IMR-90 (cell line): Measurements from ENCODE around the gene IL23R. TPM values are rescaled to one million over a fixed set of nuclear protein-coding genes. Genes with fewer than 3 reads are reported as not detected.

Experiments
- ATAC-seq: fragments of 200-7000 bp; cut with Tn5 transposase; 2 replicates; pipeline ENCODE4 v1.9.1; 2020; ENCODE audit warnings: low read depth, mild to moderate bottlenecking, moderate library complexity
- BruUV-seq: library from RNA; stranded (reverse); fragments of 400-500 nt; replicated peaks from 2 replicates; lab custom pipeline; 2021; lab: Mats Ljungman, UMichigan
- CTCF ChIA-PET: fragments of 300-600 bp; formaldehyde crosslinking; extraction: SDS; loops from one replicate; lab custom pipeline; 2021; ENCODE audit warnings: antibody characterized with exemption; lab: Yijun Ruan, JAX
- POLR2A ChIA-PET: fragments of 300-600 bp; sonication (Branson Sonifier 250); formaldehyde crosslinking; loops from one replicate; lab custom pipeline; 2022; ENCODE audit warnings: antibody characterized with exemption; ENCODE audit not compliant: unreplicated experiment; lab: Charles Lee
- DNase-seq: peaks from one replicate; pipeline ENCODE4 v3.0.0; 2013
- H2AFZ ChIP-seq: replicated peaks from 2 replicates; pipeline ENCODE3; 2013; ENCODE audit warnings: low read length, mild to moderate bottlenecking; ENCODE audit not compliant: poor library complexity
- H2AK5ac ChIP-seq: 2 replicates; pipeline ENCODE4 v1.6.1; 2013; ENCODE audit warnings: low read depth, low read length, inconsistent platforms
- H2AK9ac ChIP-seq: replicated peaks from 2 replicates; pipeline ENCODE3; 2013; ENCODE audit warnings: mild to moderate bottlenecking, low read depth, low read length, moderate library complexity; ENCODE audit not compliant: poor library complexity
- H2BK120ac ChIP-seq: 2 replicates; pipeline ENCODE4 v1.6.1; 2013; ENCODE audit warnings: low read depth, low read length, inconsistent platforms
- H2BK15ac ChIP-seq: 3 replicates; pipeline ENCODE4 v1.6.1; 2013; ENCODE audit warnings: low read depth, low read length, inconsistent platforms
- H2BK20ac ChIP-seq: 2 replicates; pipeline ENCODE4 v1.6.1; 2013; ENCODE audit warnings: low read depth, mild to moderate bottlenecking, inconsistent platforms, low read length, moderate library complexity
- H2BK5ac ChIP-seq: 2 replicates; pipeline ENCODE4 v1.6.1; 2013; ENCODE audit warnings: mild to moderate bottlenecking, low read depth, low read length, inconsistent platforms; ENCODE audit not compliant: poor library complexity, severe bottlenecking
- H3K14ac ChIP-seq: replicated peaks from 2 replicates; pipeline ENCODE4 v1.6.1; 2013; ENCODE audit warnings: low read depth, low read length, inconsistent platforms
- H3K18ac ChIP-seq: 2 replicates; pipeline ENCODE4 v1.6.1; 2013; ENCODE audit warnings: low read depth, low read length, control low read depth
- H3K23ac ChIP-seq: 2 replicates; pipeline ENCODE4 v1.6.1; 2013; ENCODE audit warnings: low read depth, low read length, inconsistent platforms
- H3K27ac ChIP-seq: 2 replicates; pipeline ENCODE4 v1.5.1; 2013; ENCODE audit warnings: mild to moderate bottlenecking, control low read depth, low read length; ENCODE audit not compliant: insufficient read depth
- H3K27me3 ChIP-seq: 2 replicates; pipeline ENCODE4 v1.6.1; 2013; ENCODE audit warnings: low read length; ENCODE audit not compliant: control insufficient read depth, insufficient read depth
- H3K36me3 ChIP-seq: 2 replicates; pipeline ENCODE4 v1.6.1; 2013; ENCODE audit warnings: low read length, mixed read lengths; ENCODE audit not compliant: control insufficient read depth, insufficient read depth
- H3K4ac ChIP-seq: 2 replicates; pipeline ENCODE4 v1.6.1; 2013; ENCODE audit warnings: low read depth, low read length, inconsistent platforms
- H3K4me1 ChIP-seq: 2 replicates; pipeline ENCODE4 v1.6.1; 2013; ENCODE audit warnings: low read length, mixed read lengths; ENCODE audit not compliant: control insufficient read depth, insufficient read depth
- H3K4me2 ChIP-seq: 2 replicates; pipeline ENCODE4 v1.6.1; 2013; ENCODE audit warnings: low read depth, mild to moderate bottlenecking, control low read depth, low read length, moderate library complexity
- H3K4me3 ChIP-seq: 2 replicates; pipeline ENCODE4 v1.5.1; 2013; ENCODE audit warnings: low read depth, mild to moderate bottlenecking, control low read depth, low read length, moderate library complexity; ENCODE audit not compliant: insufficient read depth
- H3K56ac ChIP-seq: 2 replicates; pipeline ENCODE4 v1.6.1; 2013; ENCODE audit warnings: low read length, inconsistent platforms; ENCODE audit not compliant: insufficient read depth; ENCODE audit errors: extremely low read depth
- H3K79me1 ChIP-seq, 2 experiments: 2 replicates each; pipeline ENCODE4 v1.6.1; 2013; ENCODE audit warnings: low read length in 2 of 2, inconsistent platforms in 1 of 2, low read depth in 1 of 2
- H3K9ac ChIP-seq: 2 replicates; pipeline ENCODE4 v1.6.1; 2013; ENCODE audit warnings: low read depth, low read length, control low read depth
- H3K9me1 ChIP-seq: 2 replicates; pipeline ENCODE4 v1.6.1; 2013; ENCODE audit warnings: low read length, inconsistent platforms; ENCODE audit not compliant: insufficient read depth
- H3K9me3 ChIP-seq: 2 replicates; pipeline ENCODE4 v1.6.1; 2013; ENCODE audit warnings: low read length; ENCODE audit not compliant: control insufficient read depth, insufficient read depth
- H4K20me1 ChIP-seq: 2 replicates; pipeline ENCODE4 v1.6.1; 2013; ENCODE audit warnings: low read length, inconsistent platforms; ENCODE audit not compliant: insufficient read depth
- H4K5ac ChIP-seq: 2 replicates; pipeline ENCODE4 v1.6.1; 2013; ENCODE audit warnings: mild to moderate bottlenecking, low read depth, low read length, control low read depth
- H4K8ac ChIP-seq, 2 experiments: 2 replicates each; pipeline ENCODE4 v1.6.1; 2013; ENCODE audit warnings: low read depth in 2 of 2, low read length in 2 of 2, control low read depth in 1 of 2, inconsistent platforms in 1 of 2
- H4K91ac ChIP-seq: 2 replicates; pipeline ENCODE4 v1.6.1; 2013; ENCODE audit warnings: low read depth, low read length, inconsistent platforms; ENCODE audit not compliant: insufficient read depth
- CEBPB ChIP-seq: IDR thresholded peaks from 2 replicates; pipeline ENCODE4 v1.6.1; 2012; ENCODE audit warnings: low read depth, low read length, improper control_type of control experiment
- CHD1 ChIP-seq: IDR thresholded peaks from 2 replicates; pipeline ENCODE4 v1.6.1; 2012; ENCODE audit warnings: low read depth, low read length, improper control_type of control experiment
- CTCF ChIP-seq: conservative IDR thresholded peaks from 2 replicates; pipeline ENCODE4 v1.5.1; 2012; ENCODE audit warnings: mild to moderate bottlenecking, low read depth, low read length, improper control_type of control experiment
- MAZ ChIP-seq: IDR thresholded peaks from 2 replicates; pipeline ENCODE4 v1.6.1; 2012; ENCODE audit warnings: low read depth, mild to moderate bottlenecking, low read length, improper control_type of control experiment, moderate library complexity, borderline replicate concordance
- POLR2A ChIP-seq: IDR thresholded peaks from 2 replicates; pipeline ENCODE4 v1.6.1; 2012; ENCODE audit warnings: mild to moderate bottlenecking, low read depth, low read length
- RAD21 ChIP-seq: IDR thresholded peaks from 2 replicates; pipeline ENCODE4 v1.6.1; 2012; ENCODE audit warnings: low read length, improper control_type of control experiment
- RFX5 ChIP-seq: IDR thresholded peaks from 2 replicates; pipeline ENCODE4 v1.8.0; 2012; ENCODE audit warnings: low read depth, mild to moderate bottlenecking, low read length, moderate library complexity
- WGBS, 2 experiments: methylation state at CpG; one replicate each; pipeline versions ENCODE4 v1.1.5 to v1.1.7; 2013; ENCODE audit warnings: missing lambda C conversion rate in 2 of 2; ENCODE audit not compliant: insufficient read length in 1 of 2; ENCODE audit errors: extremely low coverage in 2 of 2; 5-methylcytosine and 5-hydroxymethylcytosine counted together
- dilution Hi-C: fragments of 300-500 bp; cut with HindIII; formaldehyde crosslinking; loops from one replicate; pipeline ENCODE4 v1.14.3; 2018; ENCODE audit warnings: low sequenced_read_pairs; ENCODE audit not compliant: unreplicated experiment
- in situ Hi-C: fragments of 300-500 bp; cut with MboI; formaldehyde crosslinking; loops from 3 replicates; pipeline ENCODE4 v1.14.3; 2019; ENCODE audit warnings: low sequenced_read_pairs, inconsistent platforms, mixed read lengths
- intact Hi-C: fragments of 100-400 bp; cut with micrococcal nuclease; formaldehyde crosslinking; loops from 2 replicates; pipeline ENCODE4 v1.10.0; 2022
- polyA plus RNA-seq, 3 experiments: library from polyadenylated mRNA; depleted of rRNA; stranded (reverse); fragments of >200 nt; gene quantifications; 2 replicates each; pipeline ENCODE4 v1.2.3, GENCODE V29; 2012; ENCODE audit warnings: low replicate concordance in 1 of 3
- total RNA-seq: library from RNA; depleted of rRNA; stranded (reverse); fragments of >200 nt; gene quantifications from 2 replicates; pipeline ENCODE4 v1.2.3, GENCODE V29; 2012
- TF ChIP-seq, protein P1 (sequence below): fragments of 150-350 bp; IDR thresholded peaks from 2 replicates; pipeline ENCODE4 v1.6.1; 2017; ENCODE audit warnings: mild to moderate bottlenecking, antibody characterized with exemption, low read length, low read depth

Gene IL23R
- total and polyA plus RNA-seq, 2 of the 4 experiments (the other 2 are of a cell fraction) = not detected

DNA sequence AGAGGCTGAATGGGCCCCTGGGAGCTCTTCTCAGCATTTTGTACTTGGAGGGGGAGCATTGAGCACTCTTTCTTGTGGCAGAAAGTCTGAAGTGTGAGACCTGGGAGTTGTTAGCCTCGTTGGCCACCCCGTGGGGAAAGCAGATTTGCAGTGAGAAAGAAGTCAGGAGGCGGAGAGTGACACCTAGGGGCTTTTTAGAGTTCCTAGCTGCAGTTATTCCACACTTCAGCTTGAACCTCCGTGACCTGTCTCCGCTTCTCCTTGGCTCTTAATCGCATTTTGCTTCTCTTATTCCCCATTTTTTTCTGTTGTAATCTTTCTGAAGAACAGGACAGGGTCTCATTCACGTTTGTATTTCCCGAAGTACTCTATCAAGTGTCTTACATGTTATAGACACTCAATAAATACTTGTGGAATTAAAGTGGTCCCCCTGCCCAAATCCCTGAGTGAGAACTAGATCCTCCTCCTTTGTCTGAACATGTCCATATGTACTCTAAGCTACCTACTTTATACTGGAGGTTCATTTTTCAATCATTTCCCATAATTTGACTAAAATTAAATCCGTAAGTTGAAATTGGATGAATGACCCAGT, 17.0 kb upstream of the IL23R start (continued):
- no peak for TF ChIP-seq CEBPB

- no peak overlapping the region for H3K56ac ChIP-seq
- no peak overlapping the region for H3K4ac ChIP-seq
- H4K20me1 ChIP-seq = no peaks in the 10 kb centered on the region
- intact Hi-C loops = no loop called here
- no peak overlapping the region for H2AFZ ChIP-seq
- in situ Hi-C loops = no loop called here
- no peak overlapping the region for H3K14ac ChIP-seq
- no peak overlapping the region for H2BK120ac ChIP-seq
- BruUV-seq = no TSS peak
- no peak overlapping the region for H2AK9ac ChIP-seq
- no peak overlapping the region for H2BK15ac ChIP-seq
- H3K9me3 ChIP-seq = no peaks in the 10 kb centered on the region
- no peak overlapping the region for H3K18ac ChIP-seq
- no peaks in the 10 kb centered on the region for H3K9me1 ChIP-seq
- ChIA-PET CTCF (interaction anchor here (0.7 to 3.5 kb wide), 2 partner anchors 17 to 155 kb away, joined by 5 to 62 read pairs; no protein-coding TSS in a partner anchor), POLR2A (no interaction called here)
- H3K4me2 ChIP-seq = no peak overlapping the region
- dilution Hi-C loops = no loop called here
- H3K4me3 ChIP-seq = no peak overlapping the region
- no peak overlapping the region for H2BK20ac ChIP-seq
- no peaks in the 10 kb centered on the region for H3K79me1 ChIP-seq
- DNase-seq = no peak
- H4K5ac ChIP-seq = no peak overlapping the region
- ATAC-seq = no peak
- no peak overlapping the region for H3K9ac ChIP-seq
- no peak overlapping the region for H2BK5ac ChIP-seq
- no peaks in the 10 kb centered on the region for H3K36me3 ChIP-seq
- WGBS, 2 experiments = no CpG with 5 or more reads among the region's 4 CpGs
- H3K4me1 ChIP-seq = no peaks in the 10 kb centered on the region
- H4K91ac ChIP-seq = no peak overlapping the region
- no peak overlapping the region for H4K8ac ChIP-seq
- H3K27ac ChIP-seq = no peak overlapping the region
- peaks cover 1% of the 10 kb centered on the region for H3K27me3 ChIP-seq
- no peak overlapping the region for H2AK5ac ChIP-seq
- no peak for TF ChIP-seq RAD21
- no peak for TF ChIP-seq MAZ
- TF ChIP-seq RFX5 = no peak
- TF ChIP-seq CTCF = no peak
- TF ChIP-seq CHD1 = no peak
- TF ChIP-seq, protein P1, sequence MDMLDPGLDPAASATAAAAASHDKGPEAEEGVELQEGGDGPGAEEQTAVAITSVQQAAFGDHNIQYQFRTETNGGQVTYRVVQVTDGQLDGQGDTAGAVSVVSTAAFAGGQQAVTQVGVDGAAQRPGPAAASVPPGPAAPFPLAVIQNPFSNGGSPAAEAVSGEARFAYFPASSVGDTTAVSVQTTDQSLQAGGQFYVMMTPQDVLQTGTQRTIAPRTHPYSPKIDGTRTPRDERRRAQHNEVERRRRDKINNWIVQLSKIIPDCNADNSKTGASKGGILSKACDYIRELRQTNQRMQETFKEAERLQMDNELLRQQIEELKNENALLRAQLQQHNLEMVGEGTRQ = no peak
- no peak for TF ChIP-seq POLR2A
- H3K23ac ChIP-seq = no peak overlapping the region
Measured at GRCh38 chr1:67150931-67151330, 15.3 kb upstream of the IL23R start.
